PC-9 (cell line): Measurements from ENCODE around the gene MAP3K20.

ENCODE experiments used
- CTCF ChIP-seq: fragments of 200-600 bp; sonication (generic); conservative IDR thresholded peaks from 2 replicates; pipeline ENCODE4 v1.6.1; 2017; ENCODE audit warnings: mixed run types, antibody characterized with exemption, mild to moderate bottlenecking, moderate library complexity
- EZH2 ChIP-seq: fragments of 200-600 bp; sonication (generic); IDR thresholded peaks from 2 replicates; pipeline ENCODE4 v1.8.0; 2017; ENCODE audit warnings: antibody characterized with exemption, low read depth

- TF ChIP-seq CTCF (no peak), EZH2 (no peak)
Observed at GRCh38 chr2:173229086-173229485, 153.4 kb downstream of the MAP3K20 start.
